T-helper 2 cell treated with Interferon-gamma antibody and Interleukin-4, amounts not matched to agents 5 μg/mL and 100 μg/mL, for 36 hours (primary cell): ENCODE results near the gene UPP2.

ENCODE experiments used
- DNase-seq: peaks from one replicate; pipeline ENCODE4 v3.0.0; 2021; ENCODE audit warnings: low spot score
- H3K27ac Mint-ChIP-seq: one replicate; pipeline ENCODE4 v1.8.0; 2021; ENCODE audit warnings: mild to moderate bottlenecking, mixed read lengths
- H3K27me3 Mint-ChIP-seq: one replicate; pipeline ENCODE4 v1.8.0; 2021; ENCODE audit warnings: low read depth, mixed read lengths
- H3K36me3 Mint-ChIP-seq: one replicate; pipeline ENCODE4 v1.8.0; 2021; ENCODE audit warnings: low read depth, mixed read lengths
- H3K4me1 Mint-ChIP-seq: one replicate; pipeline ENCODE4 v1.8.0; 2021; ENCODE audit warnings: low read depth, mixed read lengths
- H3K4me3 Mint-ChIP-seq: one replicate; pipeline ENCODE4 v1.8.0; 2022; ENCODE audit warnings: mild to moderate bottlenecking, moderate library complexity, mixed read lengths
- H3K9me3 Mint-ChIP-seq: one replicate; pipeline ENCODE4 v1.8.0; 2021; ENCODE audit warnings: mixed read lengths

Gene UPP2

DNA sequence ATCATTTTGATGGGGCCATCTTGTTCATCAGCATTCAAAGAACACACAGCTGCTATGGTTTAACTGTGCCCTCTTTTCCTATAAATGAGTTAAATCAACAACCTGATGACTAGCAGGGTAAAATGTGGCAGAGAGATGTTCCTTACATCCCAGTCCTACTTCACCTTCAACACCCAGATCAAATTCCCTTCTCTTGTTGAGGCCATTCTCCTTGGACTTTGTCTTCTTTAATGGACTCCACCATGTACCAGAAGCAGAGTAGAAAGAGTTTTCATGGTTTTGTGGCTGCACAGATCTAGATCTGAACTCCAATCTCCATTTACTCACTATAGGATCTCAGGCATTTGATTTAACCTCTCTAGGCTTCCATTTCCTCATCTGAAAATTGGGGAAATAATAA lies 6.4 kb upstream of the UPP2 start:
- no peaks in the 10 kb centered on the region for H3K9me3 Mint-ChIP-seq
- H3K4me3 Mint-ChIP-seq = no peak overlapping the region
- no peaks in the 10 kb centered on the region for H3K4me1 Mint-ChIP-seq
- no peaks in the 10 kb centered on the region for H3K36me3 Mint-ChIP-seq
- H3K27me3 Mint-ChIP-seq = no peaks in the 10 kb centered on the region
- DNase-seq = no peak
- no peak overlapping the region for H3K27ac Mint-ChIP-seq

DNA sequence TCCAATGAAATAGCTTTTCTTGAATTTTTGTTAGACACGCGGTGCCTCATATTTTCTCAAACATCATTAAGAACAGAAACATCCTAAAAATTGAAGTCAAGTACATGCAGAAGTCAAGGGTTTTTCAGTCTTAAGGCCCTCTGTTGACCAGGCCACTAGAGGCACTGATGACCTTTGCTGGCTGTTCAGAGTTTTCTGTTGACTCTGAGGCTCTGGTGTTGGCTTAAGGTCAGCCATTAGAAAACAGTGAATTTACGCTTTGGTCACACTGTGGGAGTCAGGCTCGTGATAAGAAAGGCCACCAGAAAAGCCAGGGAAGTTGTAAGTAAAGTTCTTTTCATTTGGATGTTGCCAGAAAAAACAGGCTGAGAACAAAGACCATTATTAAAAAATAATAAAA lies 5.8 kb upstream of the UPP2 start:
- Mint-ChIP-seq H3K36me3 (no peaks in the 10 kb centered on the region), H3K27ac (no peak overlapping the region), H3K9me3 (no peaks in the 10 kb centered on the region), H3K4me3 (no peak overlapping the region), H3K27me3 (no peaks in the 10 kb centered on the region), H3K4me1 (no peaks in the 10 kb centered on the region)
- DNase-seq = no peak

- Mint-ChIP-seq H3K9me3 (no peaks in the 10 kb centered on the region), H3K4me1 (no peaks in the 10 kb centered on the region), H3K27me3 (no peaks in the 10 kb centered on the region), H3K27ac (no peak overlapping the region), H3K36me3 (no peaks in the 10 kb centered on the region), H3K4me3 (no peak overlapping the region)
- no peak for DNase-seq
These were observed 4.2 kb upstream of the UPP2 start for GRCh38 chr2:158097481-158097880.

DNA sequence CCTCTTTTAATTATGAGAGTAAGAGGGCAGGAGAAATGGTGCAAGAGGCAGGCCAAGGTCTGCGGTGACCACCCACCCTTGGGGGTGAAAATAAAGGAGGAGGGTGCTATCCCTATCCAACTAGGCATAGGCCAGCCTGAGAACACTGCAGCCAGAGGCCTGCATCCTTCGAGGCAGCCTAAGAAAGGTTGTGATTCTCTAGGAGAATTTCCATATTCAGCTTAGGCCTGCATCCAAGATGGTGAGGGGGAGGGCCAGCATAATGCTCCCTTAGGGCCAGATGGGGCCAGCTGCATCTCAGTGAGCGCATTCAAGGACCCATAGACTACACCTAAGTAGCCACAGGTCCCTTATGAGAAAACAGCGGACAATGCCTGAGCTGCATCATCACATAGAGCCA lies 3.5 kb upstream of the UPP2 start:
- no peaks in the 10 kb centered on the region for H3K4me1 Mint-ChIP-seq
- no peak overlapping the region for H3K4me3 Mint-ChIP-seq
- no peaks in the 10 kb centered on the region for H3K9me3 Mint-ChIP-seq
- no peak for DNase-seq
- no peaks in the 10 kb centered on the region for H3K36me3 Mint-ChIP-seq
- H3K27me3 Mint-ChIP-seq = no peaks in the 10 kb centered on the region
- no peak overlapping the region for H3K27ac Mint-ChIP-seq

DNA sequence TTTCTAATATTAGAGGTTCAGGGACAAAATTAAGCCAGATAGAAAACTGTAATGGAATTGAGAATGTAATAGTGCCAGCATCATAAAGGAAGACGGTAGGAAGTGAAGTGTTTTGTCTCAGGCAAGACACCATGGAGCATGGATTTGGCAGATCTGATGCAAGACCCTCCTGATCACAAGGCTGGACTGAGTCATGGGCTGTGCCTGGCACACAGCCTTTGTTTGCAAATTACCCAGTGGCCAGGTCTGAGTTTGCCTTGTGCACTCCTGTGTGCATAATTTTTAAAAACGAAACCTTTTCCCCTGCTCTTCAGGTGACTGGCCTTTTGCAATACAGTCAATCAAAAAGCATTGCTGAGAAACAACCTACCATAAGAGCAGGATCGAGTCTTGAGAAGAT lies 2.0 kb upstream of the UPP2 start:
- Mint-ChIP-seq H3K27ac (no peak overlapping the region), H3K9me3 (no peaks in the 10 kb centered on the region), H3K4me1 (no peaks in the 10 kb centered on the region), H3K36me3 (no peaks in the 10 kb centered on the region), H3K4me3 (no peak overlapping the region), H3K27me3 (no peaks in the 10 kb centered on the region)
- no peak for DNase-seq

- H3K9me3 Mint-ChIP-seq = no peaks in the 10 kb centered on the region
- H3K36me3 Mint-ChIP-seq = no peaks in the 10 kb centered on the region
- H3K27me3 Mint-ChIP-seq = no peaks in the 10 kb centered on the region
- no peak overlapping the region for H3K27ac Mint-ChIP-seq
- no peaks in the 10 kb centered on the region for H3K4me1 Mint-ChIP-seq
- no peak for DNase-seq
- no peak overlapping the region for H3K4me3 Mint-ChIP-seq
These were observed 1.3 kb upstream of the UPP2 start for GRCh38 chr2:158100411-158100810.

DNA sequence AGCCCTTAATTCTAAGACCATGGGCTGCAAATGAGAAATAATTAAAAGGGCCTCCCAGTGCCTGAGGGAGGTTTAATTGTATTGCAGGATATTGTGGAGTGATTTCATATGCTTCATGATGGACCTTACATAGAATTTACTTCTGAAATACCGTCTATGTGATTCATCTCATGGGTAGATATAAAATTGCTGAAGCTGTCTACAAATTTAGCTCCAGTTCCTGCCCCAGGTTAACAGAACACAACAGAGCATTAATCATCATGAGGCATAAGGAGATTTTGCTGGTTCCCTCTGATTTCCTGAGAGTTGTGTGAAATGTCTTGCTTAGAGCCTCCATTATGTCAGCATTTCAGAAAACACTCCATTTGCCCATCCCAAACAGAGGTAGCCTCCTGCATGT lies 770 bp downstream of the UPP2 start:
- H3K36me3 Mint-ChIP-seq = no peaks in the 10 kb centered on the region

DNA sequence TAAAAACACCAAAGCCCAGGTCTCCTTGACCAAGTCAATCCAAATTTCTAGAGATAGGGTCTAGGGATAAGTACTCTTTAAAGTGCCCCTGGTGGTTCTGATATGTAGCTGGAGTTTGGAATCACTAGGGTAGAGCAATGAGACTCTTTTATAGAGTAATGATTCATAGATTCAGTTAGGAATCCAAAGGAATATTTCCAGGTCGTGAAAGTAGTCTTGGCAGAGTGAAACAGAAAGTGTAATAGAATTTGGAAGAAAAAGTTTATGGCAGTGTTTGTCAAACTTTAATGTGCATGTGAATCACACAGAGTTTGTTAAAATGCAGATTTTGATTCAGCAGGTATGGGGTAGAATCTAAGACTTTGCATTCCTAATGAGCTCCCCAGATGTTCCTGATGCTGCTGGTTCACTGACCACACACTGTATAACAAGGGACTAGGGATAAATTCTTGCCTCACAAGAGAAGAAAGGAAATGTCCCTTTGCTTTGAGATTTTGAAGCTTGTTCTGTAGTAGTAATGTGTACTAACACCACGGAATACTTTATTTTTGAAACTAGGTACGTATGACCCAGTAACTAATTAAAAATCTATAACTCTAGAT lies 1.8 kb downstream of the UPP2 start:
- Mint-ChIP-seq H3K9me3 (no peaks in the 10 kb centered on the region), H3K36me3 (no peaks in the 10 kb centered on the region), H3K27me3 (no peaks in the 10 kb centered on the region), H3K4me3 (no peak overlapping the region), H3K4me1 (no peaks in the 10 kb centered on the region), H3K27ac (no peak overlapping the region)
- no peak for DNase-seq

More for the DNA sequence above, 770 bp downstream of the UPP2 start:
- Mint-ChIP-seq H3K27me3 (no peaks in the 10 kb centered on the region), H3K27ac (no peak overlapping the region), H3K4me1 (no peaks in the 10 kb centered on the region), H3K9me3 (no peaks in the 10 kb centered on the region), H3K4me3 (no peak overlapping the region)
- DNase-seq = no peak

DNA sequence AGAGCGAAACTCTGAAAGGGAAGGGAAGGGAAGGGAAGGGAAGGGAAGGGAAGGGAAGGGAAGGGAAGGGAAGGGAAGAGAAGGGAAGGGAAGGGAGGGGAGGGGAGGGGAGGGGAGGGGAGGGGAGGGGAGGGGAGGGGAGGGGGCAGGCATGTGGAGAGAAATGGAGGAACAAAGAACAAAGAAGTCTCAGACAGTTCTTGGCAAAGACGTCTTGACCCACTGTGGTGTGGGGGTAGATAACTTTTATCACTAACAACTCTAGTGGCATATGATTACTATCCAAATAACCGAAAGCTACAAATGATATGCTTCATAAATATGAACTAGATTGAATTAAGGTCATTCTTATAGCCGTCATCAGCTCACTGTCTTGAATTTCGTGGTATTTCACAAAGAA lies 3.2 kb downstream of the UPP2 start:
- no peaks in the 10 kb centered on the region for H3K36me3 Mint-ChIP-seq

GRCh38 chr2:158112992-158113391 lies 11.3 kb downstream of the UPP2 start:
- H3K27me3 Mint-ChIP-seq = peaks cover 4% of the 10 kb centered on the region
- H3K9me3 Mint-ChIP-seq = no peaks in the 10 kb centered on the region
- H3K36me3 Mint-ChIP-seq = no peaks in the 10 kb centered on the region
- H3K4me1 Mint-ChIP-seq = no peaks in the 10 kb centered on the region
- H3K4me3 Mint-ChIP-seq = no peak overlapping the region
- no peak for DNase-seq
- H3K27ac Mint-ChIP-seq = no peak overlapping the region

More for the DNA sequence above, 3.2 kb downstream of the UPP2 start:
- Mint-ChIP-seq H3K27ac (no peak overlapping the region), H3K4me1 (no peaks in the 10 kb centered on the region), H3K4me3 (no peak overlapping the region), H3K9me3 (no peaks in the 10 kb centered on the region), H3K27me3 (no peaks in the 10 kb centered on the region)
- DNase-seq = no peak

DNA sequence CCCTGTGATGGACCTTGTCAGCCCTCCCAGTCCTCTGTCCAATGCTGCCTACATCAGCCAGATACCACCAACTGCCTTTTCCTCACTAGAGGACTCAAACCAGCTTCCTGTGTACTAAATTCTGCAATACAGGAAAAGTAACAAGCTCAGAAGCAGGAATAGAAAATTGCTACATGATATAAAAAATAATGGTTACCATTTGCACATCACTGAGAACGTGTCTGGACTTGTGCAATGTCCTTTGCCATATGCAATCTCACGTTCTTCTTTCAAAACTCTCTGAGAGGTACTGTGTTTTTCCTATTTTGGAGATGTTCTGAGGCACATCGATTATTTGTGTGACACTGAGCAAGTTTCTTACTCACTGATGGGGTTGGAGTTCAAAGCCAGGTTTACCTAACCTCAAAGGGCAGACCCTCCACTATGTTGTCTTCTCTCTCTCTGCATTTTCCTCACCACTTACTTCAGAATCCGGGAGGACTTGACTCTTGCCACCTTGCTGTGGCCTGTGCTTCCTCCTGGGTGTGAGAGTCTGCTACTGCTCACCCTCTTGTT lies 12.1 kb downstream of the UPP2 start:
- no peaks in the 10 kb centered on the region for H3K4me1 Mint-ChIP-seq

DNA sequence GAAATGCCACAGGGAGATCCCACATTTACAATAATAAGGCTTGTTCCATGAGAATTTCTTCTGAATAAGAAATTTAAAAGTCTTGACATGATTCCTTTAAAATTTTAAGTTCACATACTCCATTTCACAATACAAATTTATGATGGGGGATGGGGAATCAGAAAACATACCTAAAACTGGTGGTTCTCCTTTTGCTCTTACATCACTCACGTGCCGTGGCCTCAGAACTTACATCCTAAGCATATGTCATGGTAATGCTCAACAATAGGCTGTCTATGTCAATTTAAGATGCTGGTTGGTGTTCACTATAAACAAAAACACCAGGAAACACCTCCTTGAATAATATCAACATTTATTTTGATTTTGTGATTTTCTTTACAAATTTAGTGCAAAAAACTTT lies 12.8 kb downstream of the UPP2 start:
- peaks cover 4% of the 10 kb centered on the region for H3K27me3 Mint-ChIP-seq
- H3K36me3 Mint-ChIP-seq = no peaks in the 10 kb centered on the region
- no peaks in the 10 kb centered on the region for H3K4me1 Mint-ChIP-seq
- DNase-seq = no peak
- no peak overlapping the region for H3K4me3 Mint-ChIP-seq
- no peaks in the 10 kb centered on the region for H3K9me3 Mint-ChIP-seq
- H3K27ac Mint-ChIP-seq = no peak overlapping the region

More for the DNA sequence above, 12.1 kb downstream of the UPP2 start:
- no peak for DNase-seq
- Mint-ChIP-seq H3K9me3 (no peaks in the 10 kb centered on the region), H3K27me3 (peaks cover 4% of the 10 kb centered on the region), H3K4me3 (no peak overlapping the region), H3K36me3 (no peaks in the 10 kb centered on the region), H3K27ac (no peak overlapping the region)

DNA sequence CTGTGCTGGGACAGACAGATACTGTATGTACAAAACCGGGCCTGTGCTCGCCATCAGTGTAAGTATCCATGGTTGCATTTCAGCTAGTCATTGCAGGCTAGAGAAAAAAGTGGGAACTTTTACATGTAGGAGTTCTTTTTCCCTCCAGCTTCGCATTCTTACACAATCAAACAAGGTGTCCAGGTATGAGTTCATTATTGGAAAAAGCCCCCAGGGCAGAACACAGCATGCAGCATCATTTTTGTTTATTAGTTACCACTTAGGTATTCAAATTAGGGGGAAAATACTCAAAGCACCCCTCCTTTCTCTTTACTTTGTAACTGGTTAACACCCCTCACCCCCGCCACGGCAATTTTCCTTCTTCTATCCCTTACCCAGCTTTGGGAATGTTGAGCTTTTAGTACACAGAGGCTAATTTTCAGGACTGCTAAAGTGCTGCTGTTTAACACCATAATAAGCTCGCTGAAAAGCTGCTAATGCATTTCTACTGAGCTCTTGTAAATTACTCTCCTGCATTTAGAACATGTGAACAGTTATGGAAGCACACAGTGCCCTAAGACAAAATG lies 13.6 kb downstream of the UPP2 start:
- no peaks in the 10 kb centered on the region for H3K4me1 Mint-ChIP-seq
- H3K9me3 Mint-ChIP-seq = no peaks in the 10 kb centered on the region
- DNase-seq = no peak
- peaks cover 4% of the 10 kb centered on the region for H3K27me3 Mint-ChIP-seq
- no peak overlapping the region for H3K27ac Mint-ChIP-seq
- no peaks in the 10 kb centered on the region for H3K36me3 Mint-ChIP-seq
- H3K4me3 Mint-ChIP-seq = no peak overlapping the region

DNA sequence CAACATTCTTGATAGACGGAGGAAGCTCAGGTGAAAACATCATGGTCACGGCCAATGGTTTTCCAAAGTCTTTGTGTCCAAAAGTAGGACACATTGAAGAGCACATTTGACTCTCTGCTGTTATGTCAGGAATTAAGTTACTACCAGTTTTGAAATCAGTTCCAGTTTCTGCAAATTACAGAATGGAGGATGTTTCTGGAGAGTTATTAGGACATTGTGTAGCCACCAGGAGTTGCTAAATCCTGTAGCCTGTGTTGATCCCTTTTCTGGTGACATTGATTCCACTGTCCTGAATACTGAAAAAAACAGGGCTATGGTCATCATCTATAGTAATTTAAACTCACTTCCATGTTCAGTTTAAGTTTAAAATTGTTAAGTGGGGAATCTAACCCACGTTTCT lies 15.3 kb downstream of the UPP2 start:
- no peak for DNase-seq
- Mint-ChIP-seq H3K36me3 (no peaks in the 10 kb centered on the region), H3K9me3 (no peaks in the 10 kb centered on the region), H3K4me3 (no peak overlapping the region), H3K27me3 (peaks cover 6% of the 10 kb centered on the region), H3K27ac (no peak overlapping the region), H3K4me1 (no peaks in the 10 kb centered on the region)

DNA sequence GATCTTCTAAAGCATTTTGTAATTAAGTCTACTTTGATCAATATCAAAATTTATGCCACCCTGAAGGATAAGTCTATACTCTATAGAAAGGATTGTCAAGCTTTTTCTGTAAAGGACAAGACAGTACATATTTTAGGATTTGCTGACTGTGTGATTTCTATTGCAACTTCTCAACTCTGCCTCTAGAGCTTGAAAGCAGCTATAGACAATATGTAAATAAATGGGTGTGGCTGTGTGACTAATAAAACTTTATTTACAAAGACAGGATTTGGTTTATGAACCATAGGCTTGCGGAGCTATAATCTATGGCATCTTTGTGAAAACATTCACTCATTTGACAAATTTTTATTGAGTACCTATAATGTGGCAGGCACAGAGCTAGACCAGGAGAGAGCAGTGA lies 18.4 kb downstream of the UPP2 start:
- Mint-ChIP-seq H3K36me3 (no peaks in the 10 kb centered on the region), H3K27me3 (peaks cover 2% of the 10 kb centered on the region), H3K4me1 (no peaks in the 10 kb centered on the region), H3K9me3 (no peaks in the 10 kb centered on the region), H3K27ac (no peak overlapping the region), H3K4me3 (no peak overlapping the region)
- DNase-seq = no peak
